HepG2 (cell line): ENCODE data around the gene NPFFR1. TPM values are rescaled to one million over a fixed set of nuclear protein-coding genes. Genes with fewer than 3 reads are reported as not detected.
A peak's percentile ranks its signal among the peaks of the same experiment; 100 is the strongest.

ENCODE experiments used
- ATAC-seq: fragments of 200-7000 bp; cut with Tn5 transposase; 3 replicates; pipeline ENCODE4 v1.9.1; 2020; ENCODE audit warnings: mild to moderate bottlenecking, moderate library complexity
- BruUV-seq: library from RNA; stranded (reverse); fragments of 400-500 nt; replicated peaks from 2 replicates; lab custom pipeline; 2021; lab: Mats Ljungman, UMichigan
- CTCF ChIA-PET: fragments of 300-600 bp; formaldehyde crosslinking; extraction: SDS; loops from one replicate; lab custom pipeline; 2021; ENCODE audit warnings: low total read pairs, inconsistent platforms, low intra/inter-chr PET ratio; lab: Yijun Ruan, JAX
- POLR2A ChIA-PET: fragments of 350-600 bp; sonication (Branson Sonifier 250); formaldehyde crosslinking; loops from one replicate; lab custom pipeline; 2020; ENCODE audit warnings: antibody characterized with exemption, inconsistent platforms; lab: Yijun Ruan, JAX
- DNase-seq: peaks from one replicate; pipeline ENCODE4 v3.0.0-alpha.2; 2015; ENCODE audit warnings: low spot score
- FAIRE-seq: peaks from 3 replicates; lab custom pipeline; 2011; peaks lifted over from hg19 to GRCh38; lab: Jason Lieb, UNC
- H2AFZ ChIP-seq: one replicate; pipeline ENCODE4 v1.6.1; 2011; ENCODE audit warnings: low read length, inconsistent platforms
- H3K27ac ChIP-seq: fragments of 300-600 bp; 3 replicates; pipeline ENCODE4 v1.8.0; 2011; ENCODE audit warnings: mixed run types, mild to moderate bottlenecking, mixed read lengths, low read length, inconsistent platforms; ENCODE audit not compliant: insufficient read depth; ENCODE audit errors: extremely low read length
- H3K27me3 ChIP-seq, 2 experiments: fragments of 200-600 bp in 1 of 2; 2 replicates in 1 of 2; 3 replicates in 1 of 2; pipeline versions ENCODE4 v1.6.0 to v1.8.0; 2011; ENCODE audit warnings: low read length in 2 of 2, mild to moderate bottlenecking in 2 of 2, moderate library complexity in 2 of 2, inconsistent platforms in 1 of 2; ENCODE audit not compliant: insufficient read depth in 2 of 2, control insufficient read depth in 1 of 2
- H3K36me3 ChIP-seq, 2 experiments: fragments of 200-600 bp in 1 of 2; replicated peaks in 1 of 2; 2 replicates in 1 of 2; 3 replicates in 1 of 2; pipeline versions ENCODE4 v1.5.1 to v1.8.0; 2011; ENCODE audit warnings: low read length in 2 of 2, inconsistent platforms in 1 of 2; ENCODE audit not compliant: insufficient read depth in 2 of 2, control insufficient read depth in 1 of 2
- H3K4me1 ChIP-seq: 2 replicates; pipeline ENCODE4 v1.5.1; 2012; ENCODE audit warnings: low read length, inconsistent platforms; ENCODE audit not compliant: insufficient read depth
- H3K4me2 ChIP-seq: 2 replicates; pipeline ENCODE4 v1.6.0; 2011; ENCODE audit warnings: low read depth, low read length, inconsistent platforms
- H3K4me3 ChIP-seq, 3 experiments: fragments of 200-600 bp in 1 of 3; sonication (generic), shearing (Covaris generic) in 1 of 3; replicated peaks in 1 of 3; 2 replicates each; pipeline ENCODE4 v1.5.1; 2011 to 2016; ENCODE audit warnings: low read length in 3 of 3, inconsistent platforms in 2 of 3, low read depth in 2 of 3, mild to moderate bottlenecking in 2 of 3, control low read depth in 1 of 3, mixed read lengths in 1 of 3; ENCODE audit not compliant: insufficient read depth in 1 of 3
- H3K79me2 ChIP-seq: one replicate; pipeline ENCODE4 v1.6.1; 2011; ENCODE audit warnings: low read length, inconsistent platforms; ENCODE audit not compliant: insufficient read depth
- H3K9ac ChIP-seq: 2 replicates; pipeline ENCODE4 v1.6.0; 2011; ENCODE audit warnings: mild to moderate bottlenecking, low read depth, low read length, inconsistent platforms; ENCODE audit not compliant: insufficient read depth
- H3K9me3 ChIP-seq: 2 replicates; pipeline ENCODE4 v1.5.1; 2012; ENCODE audit warnings: mild to moderate bottlenecking, low read length
- H4K20me1 ChIP-seq: 2 replicates; pipeline ENCODE4 v1.6.0; 2011; ENCODE audit warnings: inconsistent platforms, mild to moderate bottlenecking, low read length, moderate library complexity; ENCODE audit not compliant: insufficient read depth
- HOXA7 ChIP-seq: sonication (generic); formaldehyde crosslinking; IDR thresholded peaks from 2 replicates; pipeline ENCODE4 v1.8.1; 2022; ENCODE audit warnings: mild to moderate bottlenecking, missing genetic modification reagents, moderate library complexity
- NFAT5 ChIP-seq: sonication (generic); formaldehyde crosslinking; IDR thresholded peaks from 2 replicates; pipeline ENCODE4 v1.4.0; 2020; ENCODE audit warnings: missing genetic modification reagents
- PHF8 ChIP-seq: sonication (generic); formaldehyde crosslinking; IDR thresholded peaks from 2 replicates; pipeline ENCODE4 v1.5.0; 2020; ENCODE audit warnings: missing genetic modification reagents
- POLR2A ChIP-seq, 2 experiments: IDR thresholded peaks; 2 replicates each; pipeline ENCODE4 v1.6.1; 2011; ENCODE audit warnings: low read depth in 2 of 2, low read length in 2 of 2, mild to moderate bottlenecking in 1 of 2, moderate library complexity in 1 of 2; ENCODE audit not compliant: insufficient read depth in 1 of 2
- PRMT3 ChIP-seq: sonication (generic); formaldehyde crosslinking; IDR thresholded peaks from 2 replicates; pipeline ENCODE4 v1.8.1; 2022; ENCODE audit warnings: low read depth, mild to moderate bottlenecking, moderate library complexity, missing genetic modification reagents, borderline replicate concordance
- SMC3 ChIP-seq: IDR thresholded peaks from 2 replicates; pipeline ENCODE4 v1.6.1; 2011; ENCODE audit warnings: low read length, improper control_type of control experiment
- TFE3 ChIP-seq: IDR thresholded peaks from 2 replicates; pipeline ENCODE4 v1.6.1; 2016
- ZFY ChIP-seq: sonication (generic); formaldehyde crosslinking; IDR thresholded peaks from 2 replicates; pipeline ENCODE4 v1.4.0; 2020; ENCODE audit warnings: missing genetic modification reagents
- ZNF234 ChIP-seq: sonication (generic); formaldehyde crosslinking; conservative IDR thresholded peaks from 2 replicates; pipeline ENCODE4 v1.5.1; 2020; ENCODE audit warnings: mild to moderate bottlenecking, missing genetic modification reagents
- ZNF431 ChIP-seq: sonication (generic); formaldehyde crosslinking; IDR thresholded peaks from 2 replicates; pipeline ENCODE4 v1.9.0; 2022; ENCODE audit warnings: missing genetic modification reagents, low read depth, mild to moderate bottlenecking, borderline replicate concordance
- ZNF530 ChIP-seq: sonication (generic); formaldehyde crosslinking; IDR thresholded peaks from 2 replicates; pipeline ENCODE4 v1.5.0; 2020; ENCODE audit warnings: low read depth, mild to moderate bottlenecking, missing genetic modification reagents
- ZNF546 ChIP-seq: sonication (generic); formaldehyde crosslinking; conservative IDR thresholded peaks from 2 replicates; pipeline ENCODE4 v1.8.1; 2023; ENCODE audit warnings: mild to moderate bottlenecking, missing genetic modification reagents
- ZNF652 ChIP-seq: IDR thresholded peaks from 2 replicates; pipeline ENCODE4 v1.6.1; 2016; ENCODE audit warnings: low read depth, borderline replicate concordance
- WGBS: methylation state at CpG from one replicate; pipeline ENCODE4 v1.1.6; 2017; ENCODE audit warnings: low lambda C conversion rate; 5-methylcytosine and 5-hydroxymethylcytosine counted together
- in situ Hi-C: cut with HindIII; loops from 2 replicates; pipeline ENCODE4 v1.10.0; 2017; ENCODE audit warnings: low pct_unique_long_range_greater_than_20kb; ENCODE audit not compliant: extremely low pct_ligation_motif_present
- intact Hi-C: fragments of 100-400 bp; cut with micrococcal nuclease; formaldehyde crosslinking; loops from one replicate; pipeline ENCODE4 v1.10.0; 2022; ENCODE audit not compliant: unreplicated experiment
- polyA plus RNA-seq, 8 experiments: library from polyadenylated mRNA; depleted of rRNA in 3 of 8; stranded (reverse) in 7 of 8; unstranded in 1 of 8; fragments of >200 nt; fragmentation: Illumina TruSeq in 4 of 8; extraction: Trizol in 4 of 8; gene quantifications; 2 replicates each; pipeline versions ENCODE4 v1.2.1 to v1.2.3, GENCODE V29; 2011 to 2016; ENCODE audit warnings: low read depth in 4 of 8, missing spikeins in 1 of 8, mixed read lengths in 1 of 8; ENCODE audit not compliant: insufficient read depth in 1 of 8
- total RNA-seq, 5 experiments: library from RNA; depleted of rRNA; stranded (reverse); fragments of >200 nt; fragmentation: Illumina TruSeq; extraction: Trizol; gene quantifications; 2 replicates each; pipeline ENCODE4 v1.2.3, GENCODE V29; 2016; ENCODE audit warnings: low read depth in 1 of 5
- TF ChIP-seq, protein P1 (sequence below): sonication (generic); formaldehyde crosslinking; IDR thresholded peaks from 2 replicates; pipeline ENCODE4 v1.5.0; 2020; ENCODE audit warnings: mild to moderate bottlenecking, missing genetic modification reagents

Gene NPFFR1
- total and polyA plus RNA-seq, 2 of the 13 experiments (the other 11 are each of a cell fraction or from before 2014, with no cell fraction given): under 0.01 TPM; not detected in 1

DNA sequence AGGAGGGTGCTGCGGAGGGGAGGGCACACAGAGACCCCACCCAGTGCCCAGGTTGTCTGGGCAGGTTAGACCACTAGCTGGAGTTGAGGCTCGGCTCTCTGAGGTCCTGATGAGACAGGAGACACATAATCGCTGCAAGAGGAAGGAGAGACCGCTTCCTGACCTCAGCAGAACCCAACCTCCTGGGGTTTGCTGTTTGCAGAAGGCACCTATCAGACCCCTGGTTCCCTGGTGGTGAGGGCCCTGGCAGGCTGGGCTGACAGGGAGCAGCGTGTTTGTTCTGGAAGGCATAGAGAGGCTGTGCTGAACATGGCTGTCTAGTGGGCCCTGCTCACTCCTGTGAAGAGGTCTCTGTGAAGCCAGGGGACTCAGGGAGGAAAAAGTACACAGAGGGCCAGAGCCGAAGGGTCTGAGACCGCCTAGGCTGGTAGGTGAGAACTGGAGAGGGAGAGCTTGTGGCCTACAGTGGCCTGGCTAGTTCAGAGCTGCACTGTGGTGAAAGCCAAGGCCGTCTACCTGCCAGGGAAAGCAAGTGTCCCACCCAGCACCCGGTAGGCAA is 39.4 kb upstream of the NPFFR1 start:
- Histone ChIP-seq H3K36me3 (peaks cover 9 to 16% of the 10 kb centered on the region in 2 experiments), H3K27ac (peak overlapping the region; percentile 77), H3K4me3 (peak overlapping the region; percentile 70 to 92 (median 71)), H3K9ac (peak overlapping the region; percentile 84), H3K9me3 (no peaks in the 10 kb centered on the region), H3K79me2 (peaks cover 33% of the 10 kb centered on the region), H3K4me1 (peaks cover 62% of the 10 kb centered on the region), H2AFZ (no peak overlapping the region), H3K27me3 (no peaks in the 10 kb centered on the region; a peak in 1 of 5 replicates), H4K20me1 (no peaks in the 10 kb centered on the region), H3K4me2 (peak overlapping the region; percentile 99)
- ChIA-PET POLR2A (interaction anchor here (0.6 to 3.3 kb wide), 19 partner anchors 9 to 177 kb away, joined by 3 to 32 read pairs (median 5); partner anchors contain the start of genes EIF4EBP2, PPA1, SAR1A and TYSND1), CTCF (interaction anchor here (1.6 to 2.3 kb wide), 2 partner anchors 25 to 41 kb away, joined by 6 to 20 read pairs; no protein-coding TSS in a partner anchor)
- ATAC-seq (no peak; the same call in 1 of the 3 replicates), DNase-seq (no peak), FAIRE-seq (no peak)
- 10% methylated on average over 7 of the region's 9 CpGs for WGBS
- in situ Hi-C loops: no loop called here
- intact Hi-C loops: loop anchor here (1.0 kb wide), 1 partner anchor 41 kb away; no protein-coding TSS in a partner anchor
- TSS peak; percentile 69 for BruUV-seq
- TF ChIP-seq ZNF652: 0 out of 2 replicates have a peak, but pooled peaks have one; percentile 8
- no peak for TF ChIP-seq ZNF234 (CRISPR knock-in tag)
- no peak for TF ChIP-seq ZNF530 (CRISPR knock-in tag)
- 0 out of 2 replicates have a peak, but pooled peaks have one; percentile 17 for TF ChIP-seq ZNF546 (CRISPR knock-in tag)
- TF ChIP-seq PRMT3: 0 out of 2 replicates have a peak, but pooled peaks have one; percentile 81
- TF ChIP-seq TFE3 (CRISPR knock-in tag): no peak; the same call in 1 of the 2 replicates
- no peak for TF ChIP-seq ZNF431
- TF ChIP-seq SMC3: no peak
- TF ChIP-seq HOXA7 (CRISPR knock-in tag): no peak
- TF ChIP-seq PHF8 (CRISPR knock-in tag): no peak
- no peak for TF ChIP-seq ZFY (CRISPR knock-in tag)
- 0 out of 2 replicates have a peak, but pooled peaks have one; percentile 10 for TF ChIP-seq NFAT5 (CRISPR knock-in tag)
- no peak for TF ChIP-seq POLR2A (IDR thresholded peaks at IDR 0.05; ENCODE audit: insufficient read depth in 1 of 2, low read depth in 2 of 2, low read length in 2 of 2)
- TF ChIP-seq, protein P1, sequence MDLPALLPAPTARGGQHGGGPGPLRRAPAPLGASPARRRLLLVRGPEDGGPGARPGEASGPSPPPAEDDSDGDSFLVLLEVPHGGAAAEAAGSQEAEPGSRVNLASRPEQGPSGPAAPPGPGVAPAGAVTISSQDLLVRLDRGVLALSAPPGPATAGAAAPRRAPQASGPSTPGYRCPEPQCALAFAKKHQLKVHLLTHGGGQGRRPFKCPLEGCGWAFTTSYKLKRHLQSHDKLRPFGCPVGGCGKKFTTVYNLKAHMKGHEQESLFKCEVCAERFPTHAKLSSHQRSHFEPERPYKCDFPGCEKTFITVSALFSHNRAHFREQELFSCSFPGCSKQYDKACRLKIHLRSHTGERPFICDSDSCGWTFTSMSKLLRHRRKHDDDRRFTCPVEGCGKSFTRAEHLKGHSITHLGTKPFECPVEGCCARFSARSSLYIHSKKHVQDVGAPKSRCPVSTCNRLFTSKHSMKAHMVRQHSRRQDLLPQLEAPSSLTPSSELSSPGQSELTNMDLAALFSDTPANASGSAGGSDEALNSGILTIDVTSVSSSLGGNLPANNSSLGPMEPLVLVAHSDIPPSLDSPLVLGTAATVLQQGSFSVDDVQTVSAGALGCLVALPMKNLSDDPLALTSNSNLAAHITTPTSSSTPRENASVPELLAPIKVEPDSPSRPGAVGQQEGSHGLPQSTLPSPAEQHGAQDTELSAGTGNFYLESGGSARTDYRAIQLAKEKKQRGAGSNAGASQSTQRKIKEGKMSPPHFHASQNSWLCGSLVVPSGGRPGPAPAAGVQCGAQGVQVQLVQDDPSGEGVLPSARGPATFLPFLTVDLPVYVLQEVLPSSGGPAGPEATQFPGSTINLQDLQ (CRISPR knock-in tag): no peak
